Stomach smooth muscle (tissue), 2 donors: ENCODE measurements around the gene KCNJ6.

ENCODE experiments used
- H3K27ac ChIP-seq: one replicate; pipeline ENCODE4 v1.7.0; 2013; ENCODE audit warnings: mild to moderate bottlenecking, low read length, inconsistent platforms
- H3K27me3 ChIP-seq, 2 donors: one replicate each; pipeline ENCODE4 v1.7.0; 2013; ENCODE audit warnings: low read length in 2 of 2; ENCODE audit not compliant: insufficient read depth in 2 of 2, control insufficient read depth in 1 of 2
- H3K36me3 ChIP-seq, 2 donors: one replicate each; pipeline ENCODE4 v1.7.0; 2013; ENCODE audit warnings: low read length in 2 of 2; ENCODE audit not compliant: control insufficient read depth in 2 of 2, insufficient read depth in 2 of 2
- H3K4me1 ChIP-seq: one replicate; pipeline ENCODE4 v1.7.0; 2013; ENCODE audit warnings: low read length; ENCODE audit not compliant: control insufficient read depth, insufficient read depth
- H3K4me3 ChIP-seq, 2 donors: one replicate each; pipeline ENCODE4 v1.7.0; 2013; ENCODE audit warnings: low read length in 2 of 2
- H3K9ac ChIP-seq, 2 donors: one replicate each; pipeline ENCODE4 v1.7.0; 2013; ENCODE audit warnings: low read length in 2 of 2, mild to moderate bottlenecking in 1 of 2
- H3K9me3 ChIP-seq, 2 donors: one replicate each; pipeline ENCODE4 v1.7.0; 2013; ENCODE audit warnings: low read length in 2 of 2; ENCODE audit not compliant: control insufficient read depth in 2 of 2
- donor health status: healthy.
- donor health status: Pancreatic carcinoma.

KCNJ6 gene

GRCh38 chr21:37562920-37563640 is 353.2 kb downstream of the KCNJ6 start:
- peaks cover 20% of the 10 kb centered on the region for H3K4me1 ChIP-seq
- H3K27ac ChIP-seq: peak overlapping the region; percentile 87
- peak overlapping the region; percentile 91 to 94 for H3K4me3 ChIP-seq
- no peaks in the 10 kb centered on the region for H3K27me3 ChIP-seq
- no peaks in the 10 kb centered on the region for H3K9me3 ChIP-seq
- peak overlapping the region; percentile 91 to 94 for H3K9ac ChIP-seq
- H3K36me3 ChIP-seq: no peaks in the 10 kb centered on the region

DNA sequence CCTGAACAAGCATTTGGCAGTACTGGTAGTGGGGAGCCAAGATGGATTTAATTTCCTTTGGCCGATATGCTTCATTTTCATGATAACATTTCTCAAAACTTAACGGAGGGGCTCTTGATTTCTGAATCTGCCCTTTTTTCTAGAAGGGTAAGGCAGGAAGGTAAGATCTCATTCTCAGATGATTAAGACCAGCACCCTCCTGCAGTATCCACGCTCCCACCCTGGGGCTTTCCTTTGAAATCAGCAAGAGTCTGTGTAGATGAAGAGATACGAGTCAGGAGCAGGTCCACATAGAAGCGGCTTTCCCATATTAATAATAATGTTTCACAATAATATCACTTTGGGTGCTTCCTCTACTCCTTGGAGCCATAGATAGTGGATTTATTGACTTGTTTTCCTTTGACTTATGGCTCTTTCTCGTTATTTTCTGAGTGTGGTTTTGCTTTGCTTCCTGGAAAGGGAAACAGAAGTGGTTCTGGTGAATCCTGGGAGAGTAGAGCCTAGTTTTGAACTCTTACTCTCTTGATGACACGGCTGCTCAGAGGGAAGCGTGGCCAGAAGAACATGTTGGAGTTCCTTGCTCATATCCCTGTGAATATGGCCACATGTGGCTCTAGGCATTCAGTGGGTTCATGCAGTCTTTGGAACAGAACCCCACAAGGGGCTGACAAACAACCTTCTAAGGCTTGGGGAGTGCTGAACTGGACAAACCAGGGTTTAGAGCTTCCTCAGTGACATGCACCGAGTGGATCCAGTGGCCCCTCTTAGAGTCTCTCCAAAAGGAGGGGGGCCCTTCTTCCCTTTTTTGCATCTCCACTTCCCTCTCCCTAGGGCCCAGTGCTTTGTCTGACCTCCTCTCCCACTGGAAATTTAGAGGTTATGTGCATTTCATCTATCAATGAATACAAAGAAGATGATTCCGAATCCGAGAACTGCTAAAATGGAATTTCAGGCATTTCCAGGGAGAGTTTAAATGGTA is 354.0 kb downstream of the KCNJ6 start:
- Histone ChIP-seq H3K4me1 (peaks cover 20% of the 10 kb centered on the region), H3K36me3 (no peaks in the 10 kb centered on the region), H3K9ac (no peak overlapping the region), H3K4me3 (no peak overlapping the region), H3K9me3 (no peaks in the 10 kb centered on the region), H3K27me3 (no peaks in the 10 kb centered on the region), H3K27ac (no peak overlapping the region)

- Histone ChIP-seq H3K36me3 (no peaks in the 10 kb centered on the region), H3K9me3 (no peaks in the 10 kb centered on the region), H3K9ac (no peak overlapping the region), H3K27me3 (no peaks in the 10 kb centered on the region), H3K27ac (no peak overlapping the region), H3K4me3 (no peak overlapping the region), H3K4me1 (peaks cover 20% of the 10 kb centered on the region)
Observed at GRCh38 chr21:37561506-37561905, 354.8 kb downstream of the KCNJ6 start.

DNA sequence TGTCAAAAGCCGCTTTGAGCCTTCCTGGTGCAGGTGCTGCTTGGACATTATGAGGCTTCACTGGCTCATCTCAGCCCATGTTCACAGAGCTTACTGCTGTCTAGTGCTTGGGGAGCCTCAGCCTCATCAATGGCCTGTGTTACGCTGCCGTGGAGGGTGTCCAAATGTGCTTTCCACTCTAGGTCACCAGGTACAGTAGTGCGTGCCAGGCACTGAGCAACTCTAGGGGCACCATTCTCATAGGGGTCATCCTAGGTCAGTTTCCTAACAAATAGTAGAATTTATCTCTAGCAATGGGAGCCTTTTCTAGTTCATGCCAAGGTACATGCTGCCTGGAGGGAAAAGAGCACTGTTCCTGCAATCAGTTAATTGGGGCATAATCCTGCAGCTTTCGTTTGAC is 355.9 kb downstream of the KCNJ6 start:
- H3K27ac ChIP-seq: no peak overlapping the region
- no peaks in the 10 kb centered on the region for H3K36me3 ChIP-seq
- no peaks in the 10 kb centered on the region for H3K27me3 ChIP-seq
- H3K9ac ChIP-seq: no peak overlapping the region
- H3K9me3 ChIP-seq: no peaks in the 10 kb centered on the region
- no peak overlapping the region for H3K4me3 ChIP-seq
- H3K4me1 ChIP-seq: peaks cover 20% of the 10 kb centered on the region

GRCh38 chr21:37558676-37559211 is 357.5 kb downstream of the KCNJ6 start:
- H3K4me1 ChIP-seq: peaks cover 10% of the 10 kb centered on the region
- H3K36me3 ChIP-seq: no peaks in the 10 kb centered on the region
- no peak overlapping the region for H3K4me3 ChIP-seq
- H3K27me3 ChIP-seq: no peaks in the 10 kb centered on the region
- H3K9ac ChIP-seq: no peak overlapping the region
- no peaks in the 10 kb centered on the region for H3K9me3 ChIP-seq
- H3K27ac ChIP-seq: no peak overlapping the region
